Liver (tissue), 9 donors: ENCODE results near the gene PIAS4. TPM values are rescaled to one million over a fixed set of nuclear protein-coding genes. Genes with fewer than 3 reads are reported as not detected.

Source experiments
- DNase-seq: peaks from one replicate; pipeline ENCODE4 v3.0.0-alpha.2; 2017; ENCODE audit warnings: low spot score
- H3K27ac ChIP-seq, 2 donors: one replicate each; pipeline ENCODE4 v1.7.0; 2013; ENCODE audit warnings: inconsistent platforms in 2 of 2, low read length in 2 of 2, control low read depth in 1 of 2, low read depth in 1 of 2, mild to moderate bottlenecking in 1 of 2
- H3K27me3 ChIP-seq, 4 donors: one replicate each; pipeline versions ENCODE4 v1.6.1 to v1.7.0; 2013; ENCODE audit warnings: low read length in 3 of 4, inconsistent platforms in 1 of 4, mild to moderate bottlenecking in 1 of 4, moderate library complexity in 1 of 4; ENCODE audit not compliant: control insufficient read depth in 4 of 4, insufficient read depth in 4 of 4
- H3K36me3 ChIP-seq, 4 donors: one replicate each; pipeline versions ENCODE4 v1.6.1 to v1.7.0; 2013; ENCODE audit warnings: low read length in 3 of 4, mild to moderate bottlenecking in 3 of 4, low read depth in 1 of 4, moderate library complexity in 1 of 4; ENCODE audit not compliant: control insufficient read depth in 4 of 4, insufficient read depth in 3 of 4
- H3K4me1 ChIP-seq, 4 donors: one replicate each; pipeline versions ENCODE4 v1.6.1 to v1.7.0; 2013; ENCODE audit warnings: low read length in 3 of 4, mild to moderate bottlenecking in 3 of 4, moderate library complexity in 1 of 4; ENCODE audit not compliant: control insufficient read depth in 4 of 4, insufficient read depth in 4 of 4
- H3K4me3 ChIP-seq, 3 donors: one replicate each; pipeline versions ENCODE4 v1.6.1 to v1.7.0; 2013; ENCODE audit warnings: low read length in 3 of 3, control low read depth in 1 of 3, low read depth in 1 of 3, mild to moderate bottlenecking in 1 of 3
- H3K9ac ChIP-seq, 2 donors: one replicate each; pipeline ENCODE4 v1.7.0; 2013; ENCODE audit warnings: low read length in 2 of 2, mild to moderate bottlenecking in 2 of 2, moderate library complexity in 2 of 2, control low read depth in 1 of 2, low read depth in 1 of 2
- H3K9me3 ChIP-seq, 4 donors: one replicate each; pipeline versions ENCODE4 v1.6.1 to v1.7.0; 2013; ENCODE audit warnings: low read length in 3 of 4; ENCODE audit not compliant: control insufficient read depth in 4 of 4
- FOXA1 ChIP-seq: IDR thresholded peaks from 2 replicates; pipeline ENCODE4 v1.6.1; 2016; ENCODE audit warnings: antibody characterized with exemption
- FOXA2 ChIP-seq: IDR thresholded peaks from 2 replicates; pipeline ENCODE4 v1.6.1; 2016; ENCODE audit warnings: antibody characterized with exemption
- HNF4A ChIP-seq, 2 donors: conservative IDR thresholded peaks; 2 replicates each; pipeline ENCODE4 v1.6.1; 2016; ENCODE audit warnings: antibody characterized with exemption in 2 of 2, mild to moderate bottlenecking in 2 of 2
- HNF4G ChIP-seq: IDR thresholded peaks from 2 replicates; pipeline ENCODE4 v1.6.1; 2016; ENCODE audit warnings: antibody characterized with exemption
- NR2F2 ChIP-seq: IDR thresholded peaks from 2 replicates; pipeline ENCODE4 v1.6.1; 2016; ENCODE audit warnings: antibody characterized with exemption
- RAD21 ChIP-seq, 2 donors: IDR thresholded peaks; 2 replicates each; pipeline ENCODE4 v1.6.1; 2016; ENCODE audit warnings: antibody characterized with exemption in 2 of 2, mild to moderate bottlenecking in 2 of 2
- RXRA ChIP-seq, 2 donors: IDR thresholded peaks; 2 replicates each; pipeline ENCODE4 v1.6.1; 2017 to 2018; ENCODE audit warnings: antibody characterized with exemption in 2 of 2, mild to moderate bottlenecking in 1 of 2
- SP1 ChIP-seq: IDR thresholded peaks from 2 replicates; pipeline ENCODE4 v1.6.1; 2018; ENCODE audit warnings: antibody characterized with exemption, mild to moderate bottlenecking
- TAF1 ChIP-seq: conservative IDR thresholded peaks from 2 replicates; pipeline ENCODE4 v1.6.1; 2016; ENCODE audit warnings: antibody characterized with exemption, mild to moderate bottlenecking
- WGBS: extraction: QIAGEN DNeasy Blood & Tissue Kit; methylation state at CpG from one replicate; pipeline ENCODE4 v1.1.7; 2013; 5-methylcytosine and 5-hydroxymethylcytosine counted together
- polyA plus RNA-seq, 2 donors: library from polyadenylated mRNA; stranded (reverse) in 1 of 2; unstranded in 1 of 2; fragments of 200-250 nt in 1 of 2; fragments of >200 nt in 1 of 2; fragmentation: Nextera tagmentation in 1 of 2; extraction: Ambion mirVana in 1 of 2; gene quantifications; one replicate each; pipeline versions ENCODE4 v1.2.1 to v1.2.3, GENCODE V29; 2013 to 2015
- total RNA-seq, 2 donors: library from RNA; depleted of rRNA; stranded (reverse); fragments of >200 nt; gene quantifications; one replicate each; pipeline ENCODE4 v1.2.3, GENCODE V29; 2014
- TF ChIP-seq, protein P1 (sequence below): IDR thresholded peaks from 2 replicates; pipeline ENCODE4 v1.6.1; 2016; ENCODE audit warnings: antibody characterized with exemption
- TF ChIP-seq, protein P2 (sequence below): IDR thresholded peaks from 2 replicates; pipeline ENCODE4 v1.6.1; 2016; ENCODE audit warnings: antibody characterized with exemption, mild to moderate bottlenecking
- TF ChIP-seq, protein P3 (sequence below): IDR thresholded peaks from 2 replicates; pipeline ENCODE4 v1.6.1; 2016; ENCODE audit warnings: antibody characterized with exemption
- TF ChIP-seq, protein P4 (sequence below): IDR thresholded peaks from 2 replicates; pipeline ENCODE4 v1.6.1; 2016; ENCODE audit warnings: antibody characterized with exemption
- donor health status: healthy.
- donor health status: healthy.
- donor health status: healthy.
- donor health status: healthy.
- donor health status: healthy.

PIAS4 gene
- total and polyA plus RNA-seq, 4 donors, result 5.6 to 14.1 (median 10.6) TPM

DNA sequence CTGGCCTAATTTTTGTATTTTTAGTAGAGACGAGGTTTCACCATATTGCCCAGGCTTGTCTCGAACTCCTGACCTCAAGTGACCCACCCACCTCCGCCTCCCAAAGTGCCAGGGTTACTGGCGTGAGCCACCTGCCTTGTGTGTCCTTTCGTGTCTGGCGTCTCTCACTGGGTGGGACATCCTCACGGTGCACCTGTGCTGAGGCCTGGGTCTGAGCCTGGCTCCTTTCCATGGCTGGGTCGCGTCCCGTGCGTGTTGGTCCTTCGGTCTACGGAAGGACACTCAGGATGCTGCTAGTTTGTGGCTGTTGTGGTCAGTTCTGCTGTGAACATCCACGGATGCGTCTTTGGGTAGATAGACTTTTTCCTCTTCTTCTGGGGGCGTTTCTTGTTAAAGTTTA lies 19.6 kb downstream of the PIAS4 start:
- no peak for DNase-seq
- Histone ChIP-seq H3K9ac (no peak overlapping the region), H3K4me1 (peaks cover 0 to under 1% (median 0%) of the 10 kb centered on the region in 4 donors), H3K4me3 (no peak overlapping the region), H3K36me3 (peaks cover 0 to 23% (median 11%) of the 10 kb centered on the region in 4 donors), H3K9me3 (no peaks in the 10 kb centered on the region), H3K27me3 (no peaks in the 10 kb centered on the region), H3K27ac (no peak overlapping the region)
- 93% methylated on average over 16 of the region's 16 CpGs for WGBS
- no peak for TF ChIP-seq NR2F2
- TF ChIP-seq, protein P1, sequence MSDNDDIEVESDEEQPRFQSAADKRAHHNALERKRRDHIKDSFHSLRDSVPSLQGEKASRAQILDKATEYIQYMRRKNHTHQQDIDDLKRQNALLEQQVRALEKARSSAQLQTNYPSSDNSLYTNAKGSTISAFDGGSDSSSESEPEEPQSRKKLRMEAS, result no peak

DNA sequence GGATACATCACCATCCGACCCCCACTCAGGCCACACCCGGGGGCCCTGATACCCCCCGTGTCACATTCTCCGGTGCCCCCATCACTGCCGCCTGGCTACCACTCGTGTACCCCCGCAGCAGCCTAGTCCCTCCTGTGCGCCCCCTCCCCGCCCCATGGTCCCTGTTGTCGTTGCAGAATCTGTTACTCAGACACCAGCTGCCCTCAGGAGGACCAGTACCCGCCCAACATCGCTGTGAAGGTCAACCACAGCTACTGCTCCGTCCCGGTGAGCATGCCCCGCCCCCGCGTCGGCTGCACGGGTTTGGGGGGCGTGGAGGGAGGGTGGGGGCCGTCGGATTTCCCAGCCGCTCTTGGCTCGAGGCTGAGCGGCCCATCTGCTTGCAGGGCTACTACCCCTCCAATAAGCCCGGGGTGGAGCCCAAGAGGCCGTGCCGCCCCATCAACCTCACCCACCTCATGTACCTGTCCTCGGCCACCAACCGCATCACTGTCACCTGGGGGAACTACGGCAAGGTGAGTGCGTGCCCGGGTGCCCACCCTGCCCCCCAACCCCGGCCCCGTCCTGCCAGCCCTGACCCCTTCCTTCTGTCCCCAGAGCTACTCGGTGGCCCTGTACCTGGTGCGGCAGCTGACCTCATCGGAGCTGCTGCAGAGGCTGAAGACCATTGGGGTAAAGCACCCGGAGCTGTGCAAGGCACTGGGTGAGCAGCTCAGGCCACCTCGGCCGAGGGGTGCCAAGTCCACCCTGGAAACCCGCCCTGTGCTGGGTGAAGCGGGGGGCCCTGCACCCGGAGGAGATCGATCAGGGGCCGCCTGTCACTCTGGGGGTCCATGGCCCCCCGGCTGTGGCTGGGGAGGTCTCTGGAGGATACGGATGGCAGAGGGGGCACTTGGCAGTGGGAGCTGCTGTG lies 21.1 kb downstream of the PIAS4 start:
- Histone ChIP-seq H3K27ac (no peak overlapping the region), H3K36me3 (peaks cover 0 to 30% (median 14%) of the 10 kb centered on the region in 4 donors), H3K4me1 (peaks cover 0 to 4% (median 0%) of the 10 kb centered on the region in 4 donors), H3K9me3 (no peaks in the 10 kb centered on the region), H3K4me3 (no peak overlapping the region), H3K27me3 (no peaks in the 10 kb centered on the region), H3K9ac (no peak overlapping the region)
- DNase-seq, result no peak
- WGBS, result 95% methylated on average over 48 of the region's 48 CpGs
- TF ChIP-seq, protein P2, sequence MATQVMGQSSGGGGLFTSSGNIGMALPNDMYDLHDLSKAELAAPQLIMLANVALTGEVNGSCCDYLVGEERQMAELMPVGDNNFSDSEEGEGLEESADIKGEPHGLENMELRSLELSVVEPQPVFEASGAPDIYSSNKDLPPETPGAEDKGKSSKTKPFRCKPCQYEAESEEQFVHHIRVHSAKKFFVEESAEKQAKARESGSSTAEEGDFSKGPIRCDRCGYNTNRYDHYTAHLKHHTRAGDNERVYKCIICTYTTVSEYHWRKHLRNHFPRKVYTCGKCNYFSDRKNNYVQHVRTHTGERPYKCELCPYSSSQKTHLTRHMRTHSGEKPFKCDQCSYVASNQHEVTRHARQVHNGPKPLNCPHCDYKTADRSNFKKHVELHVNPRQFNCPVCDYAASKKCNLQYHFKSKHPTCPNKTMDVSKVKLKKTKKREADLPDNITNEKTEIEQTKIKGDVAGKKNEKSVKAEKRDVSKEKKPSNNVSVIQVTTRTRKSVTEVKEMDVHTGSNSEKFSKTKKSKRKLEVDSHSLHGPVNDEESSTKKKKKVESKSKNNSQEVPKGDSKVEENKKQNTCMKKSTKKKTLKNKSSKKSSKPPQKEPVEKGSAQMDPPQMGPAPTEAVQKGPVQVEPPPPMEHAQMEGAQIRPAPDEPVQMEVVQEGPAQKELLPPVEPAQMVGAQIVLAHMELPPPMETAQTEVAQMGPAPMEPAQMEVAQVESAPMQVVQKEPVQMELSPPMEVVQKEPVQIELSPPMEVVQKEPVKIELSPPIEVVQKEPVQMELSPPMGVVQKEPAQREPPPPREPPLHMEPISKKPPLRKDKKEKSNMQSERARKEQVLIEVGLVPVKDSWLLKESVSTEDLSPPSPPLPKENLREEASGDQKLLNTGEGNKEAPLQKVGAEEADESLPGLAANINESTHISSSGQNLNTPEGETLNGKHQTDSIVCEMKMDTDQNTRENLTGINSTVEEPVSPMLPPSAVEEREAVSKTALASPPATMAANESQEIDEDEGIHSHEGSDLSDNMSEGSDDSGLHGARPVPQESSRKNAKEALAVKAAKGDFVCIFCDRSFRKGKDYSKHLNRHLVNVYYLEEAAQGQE, result no peak
- TF ChIP-seq RAD21 (IDR thresholded peaks at IDR 0.05), result no peak
- TF ChIP-seq RXRA (IDR thresholded peaks at IDR 0.05), result no peak
- no peak for TF ChIP-seq NR2F2
- no peak for TF ChIP-seq HNF4G
- no peak for TF ChIP-seq FOXA2

DNA sequence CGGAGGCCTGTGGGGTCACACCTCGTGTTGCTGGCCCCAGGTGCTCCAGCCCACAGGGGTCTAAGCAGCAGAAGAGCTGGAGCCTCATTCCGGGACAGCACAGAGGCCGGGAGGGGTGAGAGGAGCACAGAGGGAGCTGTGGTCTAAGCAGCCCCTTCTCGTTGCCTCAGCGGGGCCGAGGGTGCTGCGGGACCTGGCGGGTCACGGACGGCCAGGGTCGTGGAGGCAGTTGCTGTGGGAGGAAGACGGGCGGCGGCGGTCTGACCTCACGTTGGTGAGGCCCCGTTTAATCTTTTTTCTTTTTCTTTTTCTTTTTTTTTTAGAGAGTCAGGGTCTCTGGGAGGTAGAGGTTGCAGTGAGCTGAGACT lies 21.7 kb downstream of the PIAS4 start:
- WGBS, result 95% methylated on average over 18 of the region's 18 CpGs
- no peak for TF ChIP-seq TAF1
- TF ChIP-seq, protein P3, sequence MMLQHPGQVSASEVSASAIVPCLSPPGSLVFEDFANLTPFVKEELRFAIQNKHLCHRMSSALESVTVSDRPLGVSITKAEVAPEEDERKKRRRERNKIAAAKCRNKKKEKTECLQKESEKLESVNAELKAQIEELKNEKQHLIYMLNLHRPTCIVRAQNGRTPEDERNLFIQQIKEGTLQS, result no peak
- TF ChIP-seq, protein P1, result no peak
- TF ChIP-seq HNF4A (conservative IDR thresholded peaks at IDR 0.05), result no peak
- TF ChIP-seq SP1, result no peak
- TF ChIP-seq FOXA1, result no peak
- TF ChIP-seq FOXA2, result no peak
- no peak for TF ChIP-seq RAD21 (IDR thresholded peaks at IDR 0.05)
- TF ChIP-seq, protein P4, sequence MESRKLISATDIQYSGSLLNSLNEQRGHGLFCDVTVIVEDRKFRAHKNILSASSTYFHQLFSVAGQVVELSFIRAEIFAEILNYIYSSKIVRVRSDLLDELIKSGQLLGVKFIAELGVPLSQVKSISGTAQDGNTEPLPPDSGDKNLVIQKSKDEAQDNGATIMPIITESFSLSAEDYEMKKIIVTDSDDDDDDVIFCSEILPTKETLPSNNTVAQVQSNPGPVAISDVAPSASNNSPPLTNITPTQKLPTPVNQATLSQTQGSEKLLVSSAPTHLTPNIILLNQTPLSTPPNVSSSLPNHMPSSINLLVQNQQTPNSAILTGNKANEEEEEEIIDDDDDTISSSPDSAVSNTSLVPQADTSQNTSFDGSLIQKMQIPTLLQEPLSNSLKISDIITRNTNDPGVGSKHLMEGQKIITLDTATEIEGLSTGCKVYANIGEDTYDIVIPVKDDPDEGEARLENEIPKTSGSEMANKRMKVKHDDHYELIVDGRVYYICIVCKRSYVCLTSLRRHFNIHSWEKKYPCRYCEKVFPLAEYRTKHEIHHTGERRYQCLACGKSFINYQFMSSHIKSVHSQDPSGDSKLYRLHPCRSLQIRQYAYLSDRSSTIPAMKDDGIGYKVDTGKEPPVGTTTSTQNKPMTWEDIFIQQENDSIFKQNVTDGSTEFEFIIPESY, result no peak
- Histone ChIP-seq H3K36me3 (peaks cover 0 to 35% (median 17%) of the 10 kb centered on the region in 4 donors), H3K4me3 (no peak overlapping the region), H3K9ac (no peak overlapping the region), H3K27ac (no peak overlapping the region), H3K9me3 (no peaks in the 10 kb centered on the region), H3K27me3 (no peaks in the 10 kb centered on the region), H3K4me1 (peaks cover 0 to 4% (median 0%) of the 10 kb centered on the region in 4 donors)
- DNase-seq, result no peak
